ENCODE results near the gene SETD3. TPM values are rescaled to one million over a fixed set of nuclear protein-coding genes. Genes with fewer than 3 reads are reported as not detected.

The SETD3 gene
- total RNA-seq, 1 donor: 152 TPM

DNA sequence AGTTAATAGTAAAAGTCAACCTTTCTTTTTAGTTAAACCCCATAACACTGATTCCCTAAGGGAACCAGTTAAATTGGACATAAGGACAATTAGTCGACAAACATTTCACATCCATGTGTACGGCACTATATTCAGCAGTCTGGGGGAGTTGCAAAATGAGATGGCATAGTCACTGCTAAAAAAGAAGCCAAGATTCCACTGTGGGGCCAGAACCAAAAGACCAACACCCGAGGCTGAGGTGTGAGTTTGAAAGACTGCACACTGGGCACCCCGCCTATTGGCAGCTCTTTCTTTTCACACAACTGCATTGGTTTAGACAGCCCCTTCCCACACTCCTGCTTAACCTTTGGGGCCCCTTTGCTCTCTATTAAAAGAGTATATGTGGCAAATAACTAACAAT is 16.7 kb downstream of the SETD3 start:
- peaks cover 19% of the 10 kb centered on the region for H3K4me1 ChIP-seq (ENCODE audit: insufficient read depth, low read length)
- no peaks in the 10 kb centered on the region for H3K27me3 ChIP-seq (ENCODE audit: insufficient read depth, low read length)
- no peak overlapping the region for H3K4me3 ChIP-seq (ENCODE audit: low read length)
- H3K9me3 ChIP-seq (ENCODE audit: low read depth, low read length): no peaks in the 10 kb centered on the region

DNA sequence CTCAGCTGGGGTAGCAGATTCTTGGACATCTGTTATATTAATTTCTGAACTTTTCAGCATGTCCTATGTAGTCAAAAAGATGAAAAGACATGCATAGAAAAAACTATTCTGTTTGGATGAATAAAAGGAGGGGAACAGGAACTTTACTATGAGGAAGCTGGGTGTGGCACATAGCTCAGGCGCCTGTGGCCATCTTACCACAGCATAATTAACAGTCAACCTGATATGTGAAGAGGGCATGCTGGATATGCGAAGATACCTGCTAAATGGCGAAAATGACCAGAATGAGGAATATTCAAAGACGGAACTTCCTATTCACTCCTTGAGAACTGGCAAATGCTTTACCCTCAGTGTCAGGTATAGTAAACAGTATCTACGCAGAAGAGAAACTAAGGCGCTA is 18.4 kb downstream of the SETD3 start:
- no peak overlapping the region for H3K4me3 ChIP-seq (ENCODE audit: low read length)
- H3K9me3 ChIP-seq (ENCODE audit: low read depth, low read length): no peaks in the 10 kb centered on the region
- peaks cover 5% of the 10 kb centered on the region for H3K4me1 ChIP-seq (ENCODE audit: insufficient read depth, low read length)

DNA sequence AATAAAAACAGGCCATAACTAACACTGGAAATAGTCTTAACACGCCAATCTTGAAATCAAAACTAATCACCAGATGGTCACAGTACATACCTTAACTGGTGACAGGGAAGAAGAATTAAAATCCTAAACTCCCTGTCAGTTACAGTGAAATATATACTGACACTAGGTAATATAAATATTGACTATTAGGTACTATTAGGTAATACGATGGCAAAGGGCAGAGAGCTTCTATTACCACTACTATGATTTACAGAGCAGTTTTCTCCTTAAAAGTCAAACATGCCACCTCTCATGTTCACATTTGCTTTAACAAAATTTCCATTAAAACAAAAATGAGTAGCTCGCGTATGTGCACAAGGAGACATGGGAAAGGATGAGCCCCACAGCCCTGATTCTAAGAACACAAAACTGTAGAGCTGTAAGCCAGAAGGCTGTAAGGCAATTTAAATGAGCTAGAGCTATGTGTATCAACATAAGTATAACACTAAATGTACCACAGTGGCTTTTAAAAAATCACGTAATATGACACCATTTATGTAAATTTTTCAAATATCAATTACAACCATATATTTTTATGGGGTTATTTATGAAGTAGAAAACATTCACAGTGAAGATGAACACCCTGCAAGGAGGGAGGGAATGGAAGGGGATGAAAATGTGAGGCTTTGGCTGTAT is 19.1 kb downstream of the SETD3 start:
- Histone ChIP-seq H3K27me3 (ENCODE audit: insufficient read depth, low read length) (no peaks in the 10 kb centered on the region), H3K9me3 (ENCODE audit: low read depth, low read length) (no peaks in the 10 kb centered on the region), H3K4me1 (ENCODE audit: insufficient read depth, low read length) (peaks cover 4% of the 10 kb centered on the region), H3K4me3 (ENCODE audit: low read length) (no peak overlapping the region)

More for the DNA sequence above, 18.4 kb downstream of the SETD3 start:
- no peaks in the 10 kb centered on the region for H3K27me3 ChIP-seq (ENCODE audit: insufficient read depth, low read length)

DNA sequence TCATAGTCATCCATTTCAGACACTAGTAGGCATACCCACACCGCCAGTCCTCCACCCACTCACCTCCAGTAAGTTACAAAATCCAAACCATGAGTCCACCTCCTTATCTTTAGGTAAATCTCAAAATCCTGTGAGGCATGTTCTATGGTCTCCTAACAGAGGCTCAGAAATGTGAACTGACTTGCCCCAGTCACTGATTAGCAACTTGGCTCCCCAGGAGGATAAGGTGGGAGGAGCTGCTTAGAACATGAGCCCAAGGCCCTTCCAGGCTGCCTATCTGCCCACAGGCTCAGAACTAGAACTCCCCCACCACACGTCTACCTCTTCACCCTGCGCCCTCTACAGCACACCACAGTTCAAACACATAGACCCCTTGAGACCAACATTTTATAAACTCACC is 19.9 kb downstream of the SETD3 start:
- Histone ChIP-seq H3K4me1 (ENCODE audit: insufficient read depth, low read length) (peaks cover 4% of the 10 kb centered on the region), H3K27me3 (ENCODE audit: insufficient read depth, low read length) (no peaks in the 10 kb centered on the region), H3K9me3 (ENCODE audit: low read depth, low read length) (no peaks in the 10 kb centered on the region), H3K4me3 (ENCODE audit: low read length) (no peak overlapping the region)

DNA sequence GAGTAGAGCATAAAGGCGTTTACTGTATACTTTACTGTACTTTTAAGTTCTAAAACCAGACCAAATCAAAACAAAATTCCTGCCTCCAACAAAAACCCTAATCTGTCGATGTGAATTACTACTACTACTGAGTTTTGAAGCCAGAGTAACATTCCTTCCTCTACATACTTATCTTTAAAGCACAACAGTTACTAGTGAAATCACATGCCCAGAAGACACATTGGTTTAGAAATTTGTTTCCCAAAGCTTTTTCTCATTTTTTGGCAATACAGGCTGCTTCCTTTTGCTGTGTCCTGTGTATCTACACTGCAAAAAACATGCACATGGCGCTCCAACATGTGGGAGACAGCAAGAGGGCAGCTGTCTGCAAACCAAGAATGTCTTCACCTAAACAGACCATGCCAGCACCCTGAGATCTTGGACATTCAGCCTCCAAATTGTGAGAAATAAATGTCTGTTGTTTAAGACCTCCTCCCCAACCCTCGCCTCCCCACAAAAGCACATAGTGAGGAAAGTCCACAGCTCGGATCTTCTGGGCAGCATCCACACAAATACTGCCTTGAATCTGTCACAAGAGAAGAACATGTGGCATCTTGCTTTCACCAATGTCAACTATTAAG is 21.1 kb downstream of the SETD3 start:
- H3K27me3 ChIP-seq (ENCODE audit: insufficient read depth, low read length): no peaks in the 10 kb centered on the region

DNA sequence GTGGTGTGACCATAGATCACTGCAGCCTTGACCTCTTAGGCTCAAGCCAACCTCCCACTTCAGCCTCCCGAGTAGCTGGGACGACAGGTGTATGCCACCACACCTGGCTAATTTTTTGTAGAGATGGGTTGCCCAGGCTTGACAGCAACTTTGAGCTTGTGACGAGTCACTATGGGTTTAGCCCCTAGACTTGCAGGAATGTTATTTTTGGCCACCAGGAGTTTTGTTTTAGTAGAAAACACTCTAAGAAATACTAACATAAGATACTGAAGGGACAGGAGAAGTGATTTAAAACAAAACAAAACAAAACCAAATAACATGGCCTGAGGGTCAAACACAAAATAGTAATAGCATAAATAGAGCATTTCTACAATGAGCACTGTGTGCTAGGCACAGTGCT is 26.4 kb downstream of the SETD3 start:
- no peak overlapping the region for H3K4me3 ChIP-seq (ENCODE audit: low read length)
- H3K4me1 ChIP-seq (ENCODE audit: insufficient read depth, low read length): peaks cover 4% of the 10 kb centered on the region
- H3K27me3 ChIP-seq (ENCODE audit: insufficient read depth, low read length): no peaks in the 10 kb centered on the region
- H3K9me3 ChIP-seq (ENCODE audit: low read depth, low read length): no peaks in the 10 kb centered on the region

More for the DNA sequence above, 21.1 kb downstream of the SETD3 start:
- Histone ChIP-seq H3K4me3 (ENCODE audit: low read length) (no peak overlapping the region), H3K9me3 (ENCODE audit: low read depth, low read length) (no peaks in the 10 kb centered on the region), H3K4me1 (ENCODE audit: insufficient read depth, low read length) (peaks cover 4% of the 10 kb centered on the region)

DNA sequence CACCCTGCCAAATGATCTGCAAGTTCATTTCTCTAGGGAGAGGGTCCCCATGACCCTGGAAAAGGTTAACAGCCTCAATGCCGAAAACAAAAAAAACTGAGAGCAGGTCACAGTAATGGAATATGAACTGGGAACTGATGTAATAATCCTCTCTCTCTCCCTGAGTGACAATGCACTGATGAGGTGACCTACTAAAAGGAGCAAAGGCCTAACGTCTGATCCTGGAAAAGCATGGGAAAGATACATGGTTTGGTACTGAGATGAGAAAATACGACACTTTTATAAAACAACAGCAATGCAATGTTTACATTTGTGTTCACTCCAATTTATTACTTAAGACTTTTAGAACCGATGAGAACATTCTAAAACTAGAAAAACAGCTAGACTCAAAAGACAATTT is 27.7 kb downstream of the SETD3 start:
- no peak overlapping the region for H3K4me3 ChIP-seq (ENCODE audit: low read length)
- peaks cover 4% of the 10 kb centered on the region for H3K4me1 ChIP-seq (ENCODE audit: insufficient read depth, low read length)
- H3K9me3 ChIP-seq (ENCODE audit: low read depth, low read length): no peaks in the 10 kb centered on the region
- H3K27me3 ChIP-seq (ENCODE audit: insufficient read depth, low read length): no peaks in the 10 kb centered on the region

DNA sequence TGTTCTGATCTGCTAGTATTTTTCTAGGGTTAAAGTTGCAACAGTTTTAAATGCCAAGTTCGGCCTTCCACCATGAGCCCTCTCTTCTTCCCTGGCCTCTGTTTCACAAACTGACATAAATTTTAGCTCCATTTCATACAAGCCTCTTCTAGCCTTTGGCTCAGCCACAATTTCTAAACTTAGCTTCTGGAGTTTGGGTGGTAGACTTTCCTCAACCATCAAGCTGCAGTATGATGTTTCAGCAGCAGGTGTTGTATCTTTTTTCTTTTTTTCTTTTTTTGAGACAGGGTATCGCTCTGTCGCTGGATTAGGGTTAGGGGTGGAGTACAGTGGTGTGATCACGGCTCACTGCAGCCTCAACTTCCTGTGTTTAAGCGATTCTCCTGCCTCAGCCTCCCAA is 29.4 kb downstream of the SETD3 start:
- H3K27me3 ChIP-seq (ENCODE audit: insufficient read depth, low read length): no peaks in the 10 kb centered on the region
- H3K4me3 ChIP-seq (ENCODE audit: low read length): no peak overlapping the region
- peaks cover 4% of the 10 kb centered on the region for H3K4me1 ChIP-seq (ENCODE audit: insufficient read depth, low read length)
- H3K9me3 ChIP-seq (ENCODE audit: low read depth, low read length): no peaks in the 10 kb centered on the region

DNA sequence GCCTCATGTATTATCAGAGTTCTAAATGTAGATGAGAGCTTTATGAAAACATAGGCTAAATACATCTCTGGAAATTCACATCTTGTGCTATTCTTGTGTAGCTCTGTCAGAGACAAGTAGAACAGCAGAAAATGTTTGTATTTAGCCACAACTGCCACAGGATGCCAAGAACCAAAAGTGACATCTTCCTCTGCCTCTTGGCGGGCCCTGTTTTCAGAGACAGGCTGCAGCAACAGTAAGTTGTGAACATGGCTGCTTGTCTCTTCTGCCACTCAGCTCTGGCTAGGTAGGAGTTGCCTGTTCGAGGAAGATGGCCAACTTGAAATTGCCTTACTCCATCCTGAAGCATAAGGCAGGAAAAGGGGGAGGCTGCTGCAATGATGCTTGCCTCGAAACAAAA is 30.4 kb downstream of the SETD3 start:
- Histone ChIP-seq H3K9me3 (ENCODE audit: low read depth, low read length) (no peaks in the 10 kb centered on the region), H3K4me3 (ENCODE audit: low read length) (no peak overlapping the region), H3K27me3 (ENCODE audit: insufficient read depth, low read length) (no peaks in the 10 kb centered on the region), H3K4me1 (ENCODE audit: insufficient read depth, low read length) (peaks cover 4% of the 10 kb centered on the region)

DNA sequence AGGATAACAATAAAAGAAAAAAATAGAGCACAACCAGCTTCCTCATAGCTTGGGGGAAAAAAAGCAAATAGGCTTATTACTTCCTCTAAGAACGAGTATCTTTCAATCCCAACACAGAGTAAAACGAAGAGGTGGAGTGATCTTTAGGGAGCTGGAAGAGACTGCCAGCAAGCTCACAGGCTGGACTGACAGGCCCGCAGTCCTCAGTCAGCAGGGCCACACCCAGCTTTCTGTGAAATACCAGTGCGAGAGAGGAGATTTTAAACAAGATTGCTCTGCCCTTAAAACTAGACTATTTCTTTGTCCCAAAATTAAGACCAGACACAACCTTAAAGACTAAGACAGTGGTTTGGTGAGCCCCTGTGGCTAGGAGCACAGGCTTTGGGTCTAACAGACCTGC is 32.9 kb downstream of the SETD3 start:
- Histone ChIP-seq H3K27me3 (ENCODE audit: insufficient read depth, low read length) (no peaks in the 10 kb centered on the region), H3K4me3 (ENCODE audit: low read length) (no peak overlapping the region), H3K4me1 (ENCODE audit: insufficient read depth, low read length) (peaks cover 4% of the 10 kb centered on the region), H3K9me3 (ENCODE audit: low read depth, low read length) (no peaks in the 10 kb centered on the region)

DNA sequence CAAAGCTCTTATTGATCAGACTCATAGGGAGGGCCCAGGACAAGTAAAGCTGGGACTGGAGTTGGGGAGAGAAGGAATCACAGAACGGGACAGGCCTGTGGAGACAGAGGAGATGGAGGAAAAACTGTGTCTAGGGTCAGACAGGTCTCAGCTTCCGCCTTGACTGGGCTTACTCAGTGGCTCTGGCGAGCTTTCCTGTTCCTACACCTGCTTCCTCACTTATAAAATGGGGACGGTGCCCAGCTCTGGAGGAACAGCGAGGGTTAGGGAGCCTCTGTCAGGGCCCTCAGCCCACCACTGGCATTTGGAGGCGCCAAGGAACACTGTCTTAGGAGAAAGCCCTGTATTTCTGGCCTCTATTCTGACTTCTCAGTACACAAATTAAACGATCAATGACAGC is 34.7 kb downstream of the SETD3 start:
- Histone ChIP-seq H3K4me1 (ENCODE audit: insufficient read depth, low read length) (no peaks in the 10 kb centered on the region), H3K4me3 (ENCODE audit: low read length) (no peak overlapping the region), H3K9me3 (ENCODE audit: low read depth, low read length) (no peaks in the 10 kb centered on the region), H3K27me3 (ENCODE audit: insufficient read depth, low read length) (no peaks in the 10 kb centered on the region)

DNA sequence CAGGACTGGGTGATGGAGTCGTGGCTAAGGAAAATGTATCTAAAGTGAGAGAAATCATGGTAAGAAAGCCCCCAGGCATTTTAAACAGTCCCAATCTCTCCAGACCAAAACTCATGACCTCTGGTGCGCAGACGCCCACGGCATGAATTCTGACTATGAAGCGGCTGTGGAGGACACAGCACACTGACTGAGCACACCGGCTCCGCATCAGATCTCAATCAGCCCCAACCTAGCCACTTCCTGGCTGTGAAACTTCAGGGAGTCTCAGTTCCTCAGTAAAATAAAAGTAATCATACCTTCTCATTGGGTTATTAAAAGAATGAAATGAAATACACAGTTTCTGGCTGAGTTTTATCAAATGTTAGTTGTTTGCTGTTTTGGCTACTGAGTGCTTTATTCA is 38.7 kb downstream of the SETD3 start:
- Histone ChIP-seq H3K9me3 (ENCODE audit: low read depth, low read length) (no peaks in the 10 kb centered on the region), H3K27me3 (ENCODE audit: insufficient read depth, low read length) (no peaks in the 10 kb centered on the region)

DNA sequence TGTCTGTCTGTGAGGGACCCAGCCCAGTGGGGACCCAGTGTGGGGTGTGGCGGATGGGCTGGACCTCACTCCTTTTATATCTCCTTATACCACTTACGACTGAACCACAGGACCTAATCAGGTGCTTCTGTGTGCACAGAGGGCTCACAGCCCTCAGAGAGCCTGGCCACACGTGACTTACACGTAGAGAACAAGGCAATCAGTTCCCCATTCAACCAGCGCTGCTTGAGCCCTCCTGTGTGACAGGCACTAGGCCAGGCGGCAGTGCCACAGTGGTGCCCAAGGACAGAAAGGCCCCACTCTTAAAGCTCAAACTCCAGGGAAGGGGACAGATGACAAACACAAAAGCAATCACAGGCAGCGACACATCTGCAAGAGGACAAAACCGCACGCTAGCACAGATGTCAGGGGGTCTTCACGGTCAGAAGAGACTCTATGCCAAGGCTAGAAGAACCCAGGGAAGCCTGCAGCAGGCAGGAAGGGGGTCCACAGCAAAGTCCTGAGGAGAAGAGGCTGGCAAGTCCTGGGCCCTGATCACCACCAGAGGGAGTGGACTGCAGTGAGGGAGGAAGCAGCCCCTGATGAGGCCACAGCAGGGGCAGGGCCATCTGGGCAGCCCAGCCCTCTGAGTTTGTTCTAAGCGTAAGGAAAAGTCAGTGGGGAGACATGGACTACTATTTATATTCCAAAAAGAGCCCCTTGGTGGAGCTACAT is 39.3 kb downstream of the SETD3 start:
- H3K4me1 ChIP-seq (ENCODE audit: insufficient read depth, low read length): peaks cover 15% of the 10 kb centered on the region
- no peaks in the 10 kb centered on the region for H3K27me3 ChIP-seq (ENCODE audit: insufficient read depth, low read length)
- no peak overlapping the region for H3K4me3 ChIP-seq (ENCODE audit: low read length)
- no peaks in the 10 kb centered on the region for H3K9me3 ChIP-seq (ENCODE audit: low read depth, low read length)

More for the DNA sequence above, 38.7 kb downstream of the SETD3 start:
- Histone ChIP-seq H3K4me1 (ENCODE audit: insufficient read depth, low read length) (peaks cover 9% of the 10 kb centered on the region), H3K4me3 (ENCODE audit: low read length) (no peak overlapping the region)

DNA sequence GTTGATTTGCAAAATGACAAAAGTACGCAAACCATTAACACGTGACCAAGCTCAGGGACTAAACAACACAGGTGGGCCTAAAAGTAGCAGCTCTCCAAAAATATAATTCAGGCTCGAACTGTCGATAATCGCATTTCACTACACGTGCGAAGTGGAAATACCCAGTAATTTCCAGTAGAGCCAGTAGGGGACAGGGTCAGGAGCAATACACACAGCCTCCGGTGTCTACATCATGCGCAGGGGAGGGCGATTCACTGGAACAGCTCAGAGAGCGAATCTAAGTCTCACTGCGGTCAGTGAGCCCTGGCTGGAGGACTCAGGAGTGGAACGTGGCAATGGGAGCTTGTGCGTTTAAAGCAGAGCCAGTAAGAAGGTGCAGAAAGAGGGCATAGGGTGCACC is 40.4 kb downstream of the SETD3 start:
- Histone ChIP-seq H3K27me3 (ENCODE audit: insufficient read depth, low read length) (no peaks in the 10 kb centered on the region), H3K4me1 (ENCODE audit: insufficient read depth, low read length) (peaks cover 23% of the 10 kb centered on the region), H3K4me3 (ENCODE audit: low read length) (no peak overlapping the region), H3K9me3 (ENCODE audit: low read depth, low read length) (no peaks in the 10 kb centered on the region)

DNA sequence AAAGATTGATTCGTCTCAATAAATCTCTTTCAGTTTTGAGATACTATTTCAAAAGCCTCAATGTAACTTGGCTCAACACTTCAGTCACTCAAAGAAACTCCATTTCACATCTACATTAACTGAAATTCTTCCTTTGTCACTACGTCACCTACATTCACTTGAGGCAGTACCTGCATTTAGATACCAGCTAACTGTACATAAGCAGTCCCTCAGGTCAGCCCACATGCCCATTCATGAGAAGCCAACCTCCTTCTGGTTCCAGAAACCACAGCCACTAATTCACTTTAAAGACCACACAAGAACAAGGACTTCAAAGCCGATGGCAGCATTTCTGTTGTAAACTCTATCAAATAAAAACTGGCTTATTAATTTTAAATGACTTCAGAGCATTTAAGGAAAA is 43.0 kb downstream of the SETD3 start:
- H3K4me1 ChIP-seq (ENCODE audit: insufficient read depth, low read length): peaks cover 23% of the 10 kb centered on the region
- H3K27me3 ChIP-seq (ENCODE audit: insufficient read depth, low read length): no peaks in the 10 kb centered on the region

More for the DNA sequence above, 43.0 kb downstream of the SETD3 start:
- Histone ChIP-seq H3K9me3 (ENCODE audit: low read depth, low read length) (no peaks in the 10 kb centered on the region), H3K4me3 (ENCODE audit: low read length) (no peak overlapping the region)
